Tibial nerve (tissue), 4 donors: ENCODE data around the gene DDX39B. TPM values are rescaled to one million over a fixed set of nuclear protein-coding genes. Genes with fewer than 3 reads are reported as not detected.
A peak's percentile ranks its signal among the peaks of the same experiment; 100 is the strongest.

Experiments
- DNase-seq, 2 donors: peaks; one replicate each; pipeline ENCODE4 v3.0.0-alpha.2; 2019; ENCODE audit warnings: low spot score in 2 of 2
- H3K27ac ChIP-seq, 4 donors: fragments of 200-600 bp; sonication (generic) in 3 of 4; one replicate each; pipeline ENCODE4 v1.5.1; 2017 to 2019; ENCODE audit warnings: mild to moderate bottlenecking in 1 of 4
- H3K27me3 ChIP-seq, 2 donors: fragments of 200-600 bp; sonication (generic) in 1 of 2; one replicate each; pipeline versions ENCODE4 v1.5.1 to v1.6.0; 2017 to 2019
- H3K36me3 ChIP-seq, 3 donors: fragments of 200-600 bp; sonication (generic); one replicate each; pipeline ENCODE4 v1.5.1; 2018 to 2019
- H3K4me1 ChIP-seq, 4 donors: fragments of 200-600 bp; sonication (generic) in 3 of 4; one replicate each; pipeline ENCODE4 v1.5.1; 2017 to 2019
- H3K4me3 ChIP-seq, 4 donors: fragments of 200-600 bp; sonication (generic) in 3 of 4; one replicate each; pipeline ENCODE4 v1.5.1; 2017 to 2019; ENCODE audit warnings: mild to moderate bottlenecking in 1 of 4, moderate library complexity in 1 of 4
- H3K9me3 ChIP-seq, 4 donors: fragments of 200-600 bp; sonication (generic) in 3 of 4; one replicate each; pipeline ENCODE4 v1.5.1; 2017 to 2019
- CTCF ChIP-seq, 5 experiments: fragments of 200-600 bp in 3 of 5; fragments of 450-650 bp in 2 of 5; sonication (generic) in 3 of 5; IDR thresholded peaks; one replicate each; pipeline ENCODE4 v1.5.1; 2016 to 2019; ENCODE audit warnings: antibody characterized with exemption in 5 of 5, mild to moderate bottlenecking in 3 of 5, moderate library complexity in 2 of 5
- EP300 ChIP-seq, 2 donors: sonication (generic); formaldehyde crosslinking; IDR thresholded peaks; one replicate each; pipeline ENCODE4 v1.6.1; 2017; ENCODE audit warnings: antibody characterized with exemption in 2 of 2, mild to moderate bottlenecking in 1 of 2
- POLR2A ChIP-seq, 2 donors: fragments of 450-650 bp; IDR thresholded peaks; one replicate each; pipeline ENCODE4 v1.6.1; 2017; ENCODE audit warnings: antibody characterized with exemption in 2 of 2, mild to moderate bottlenecking in 2 of 2, moderate library complexity in 2 of 2
- WGBS, 2 donors: methylation state at CpG; one replicate each; pipeline ENCODE4 v1.1.5; 2018; 5-methylcytosine and 5-hydroxymethylcytosine counted together
- total RNA-seq, 4 donors: library from RNA; depleted of rRNA; stranded (reverse); fragments of >200 nt; gene quantifications; one replicate each; pipeline ENCODE4 v1.1.0, GENCODE V29; 2016

The DDX39B gene
- total RNA-seq, 4 donors from 2014 or later = 306 to 436 (median 358) TPM

GRCh38 chr6:31532644-31533454 lies 9.0 kb downstream of the DDX39B start:
- Histone ChIP-seq H3K27ac (no peak overlapping the region), H3K36me3 (peaks cover 0 to 88% (median 52%) of the 10 kb centered on the region in 3 donors)

GRCh38 chr6:31531771-31532643 lies 9.8 kb downstream of the DDX39B start:
- TF ChIP-seq EP300 (IDR thresholded peaks at IDR 0.05) (no peak), POLR2A (IDR thresholded peaks at IDR 0.05) (no peak), CTCF (IDR thresholded peaks at IDR 0.05) (no peak)
- no peak overlapping the region for H3K27ac ChIP-seq
- H3K4me1 ChIP-seq = peaks cover 0 to 9% (median 0%) of the 10 kb centered on the region in 4 donors
- no peaks in the 10 kb centered on the region for H3K27me3 ChIP-seq
- no peak overlapping the region for H3K4me3 ChIP-seq
- WGBS, 2 donors = 71 to 72% methylated on average over 9 of the region's 9 CpGs
- H3K36me3 ChIP-seq = peaks cover 0 to 80% (median 44%) of the 10 kb centered on the region in 3 donors
- no peaks in the 10 kb centered on the region for H3K9me3 ChIP-seq
- DNase-seq = no peak

More at GRCh38 chr6:31532644-31533454, 9.0 kb downstream of the DDX39B start:
- no peaks in the 10 kb centered on the region for H3K9me3 ChIP-seq
- H3K4me3 ChIP-seq = no peak overlapping the region
- H3K4me1 ChIP-seq = peaks cover 0 to 16% (median 0%) of the 10 kb centered on the region in 4 donors
- DNase-seq = no peak
- WGBS, 2 donors = 48 to 60% methylated on average over 9 of the region's 9 CpGs
- TF ChIP-seq EP300 (IDR thresholded peaks at IDR 0.05) (no peak), POLR2A (IDR thresholded peaks at IDR 0.05) (no peak), CTCF (IDR thresholded peaks at IDR 0.05) (no peak)
- no peaks in the 10 kb centered on the region for H3K27me3 ChIP-seq

- peaks cover 0 to 3% (median 0%) of the 10 kb centered on the region in 4 donors for H3K4me1 ChIP-seq
- no peak overlapping the region for H3K27ac ChIP-seq
- 83 to 86% methylated on average over 7 of the region's 7 CpGs for WGBS, 2 donors
- TF ChIP-seq CTCF (IDR thresholded peaks at IDR 0.05) (no peak), EP300 (IDR thresholded peaks at IDR 0.05) (no peak), POLR2A (IDR thresholded peaks at IDR 0.05) (no peak)
- H3K4me3 ChIP-seq = no peak overlapping the region
- H3K9me3 ChIP-seq = no peaks in the 10 kb centered on the region
- no peaks in the 10 kb centered on the region for H3K27me3 ChIP-seq
- peaks cover 0 to 72% (median 38%) of the 10 kb centered on the region in 3 donors for H3K36me3 ChIP-seq
- no peak for DNase-seq
Measured at GRCh38 chr6:31531162-31531561, 10.6 kb downstream of the DDX39B start.

GRCh38 chr6:31530659-31531058 lies 11.1 kb downstream of the DDX39B start:
- peak in 1 of 2 donors; percentile 14 for TF ChIP-seq EP300 (IDR thresholded peaks at IDR 0.05)
- TF ChIP-seq POLR2A (IDR thresholded peaks at IDR 0.05) = no peak
- TF ChIP-seq CTCF (IDR thresholded peaks at IDR 0.05) = no peak
- peaks cover 0 to 3% (median 0%) of the 10 kb centered on the region in 4 donors for H3K4me1 ChIP-seq
- DNase-seq = no peak
- no peaks in the 10 kb centered on the region for H3K27me3 ChIP-seq
- H3K36me3 ChIP-seq = peaks cover 0 to 67% (median 35%) of the 10 kb centered on the region in 3 donors
- WGBS, 2 donors = 68 to 71% methylated on average over 5 to 6 of the region's 6 CpGs
- no peaks in the 10 kb centered on the region for H3K9me3 ChIP-seq
- no peak overlapping the region for H3K4me3 ChIP-seq
- H3K27ac ChIP-seq = no peak overlapping the region
